A673 (cell line): ENCODE data around the gene VWA8.

Source experiments
- EZH2 ChIP-seq: fragments of 200-600 bp; sonication (generic); IDR thresholded peaks from 2 replicates; pipeline ENCODE4 v1.6.1; 2017; ENCODE audit warnings: borderline replicate concordance, low read depth, mild to moderate bottlenecking, mixed read lengths, antibody characterized with exemption, low read length; ENCODE audit not compliant: poor library complexity, severe bottlenecking
- TF ChIP-seq, protein P1 (sequence below): fragments of 300-800, 200-600 bp; sonication (generic); conservative IDR thresholded peaks from 2 replicates; pipeline ENCODE4 v1.5.1; 2017; ENCODE audit warnings: low read depth, mild to moderate bottlenecking, antibody characterized with exemption, low read length, moderate library complexity, mixed read lengths

DNA sequence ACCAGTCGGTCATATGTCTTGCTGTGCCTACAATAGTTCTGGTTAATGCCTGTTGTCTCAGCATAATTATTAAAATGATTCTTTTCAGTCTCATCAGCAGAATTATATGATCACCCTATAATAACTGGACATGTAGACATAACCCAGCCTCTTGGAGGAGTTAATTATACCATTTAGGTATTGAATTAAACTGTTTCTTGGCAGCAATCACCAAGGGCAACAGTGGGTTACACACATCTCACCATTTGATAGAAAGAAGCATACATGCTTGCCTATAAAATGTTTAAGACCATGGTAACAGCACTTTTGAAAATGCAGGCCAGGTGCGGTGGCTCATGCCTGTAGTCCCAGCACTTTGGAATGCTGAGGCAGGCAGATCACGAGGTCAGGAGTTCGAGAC lies 318.9 kb downstream of the VWA8 start:
- no peak for TF ChIP-seq EZH2
- TF ChIP-seq, protein P1, sequence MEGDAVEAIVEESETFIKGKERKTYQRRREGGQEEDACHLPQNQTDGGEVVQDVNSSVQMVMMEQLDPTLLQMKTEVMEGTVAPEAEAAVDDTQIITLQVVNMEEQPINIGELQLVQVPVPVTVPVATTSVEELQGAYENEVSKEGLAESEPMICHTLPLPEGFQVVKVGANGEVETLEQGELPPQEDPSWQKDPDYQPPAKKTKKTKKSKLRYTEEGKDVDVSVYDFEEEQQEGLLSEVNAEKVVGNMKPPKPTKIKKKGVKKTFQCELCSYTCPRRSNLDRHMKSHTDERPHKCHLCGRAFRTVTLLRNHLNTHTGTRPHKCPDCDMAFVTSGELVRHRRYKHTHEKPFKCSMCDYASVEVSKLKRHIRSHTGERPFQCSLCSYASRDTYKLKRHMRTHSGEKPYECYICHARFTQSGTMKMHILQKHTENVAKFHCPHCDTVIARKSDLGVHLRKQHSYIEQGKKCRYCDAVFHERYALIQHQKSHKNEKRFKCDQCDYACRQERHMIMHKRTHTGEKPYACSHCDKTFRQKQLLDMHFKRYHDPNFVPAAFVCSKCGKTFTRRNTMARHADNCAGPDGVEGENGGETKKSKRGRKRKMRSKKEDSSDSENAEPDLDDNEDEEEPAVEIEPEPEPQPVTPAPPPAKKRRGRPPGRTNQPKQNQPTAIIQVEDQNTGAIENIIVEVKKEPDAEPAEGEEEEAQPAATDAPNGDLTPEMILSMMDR: no peak
